KMS-11 (cell line): Measurements from ENCODE around the gene CDCA4.

Source experiments
- H2AFZ ChIP-seq: fragments of 200-600 bp; sonication (generic); 2 replicates; pipeline ENCODE4 v1.6.1; 2016; ENCODE audit warnings: antibody characterized with exemption, mixed run types, low read depth
- H3K27ac ChIP-seq: fragments of 200-600 bp; sonication (generic); 2 replicates; pipeline ENCODE4 v1.6.1; 2016; ENCODE audit warnings: mild to moderate bottlenecking, mixed run types
- H3K27me3 ChIP-seq: fragments of 200-600 bp; sonication (generic); 2 replicates; pipeline ENCODE4 v1.6.1; 2017; ENCODE audit warnings: mild to moderate bottlenecking, low read depth, mixed run types, moderate library complexity; ENCODE audit not compliant: insufficient read depth
- H3K36me3 ChIP-seq: fragments of 200-600 bp; sonication (generic); 2 replicates; pipeline ENCODE4 v1.6.1; 2017; ENCODE audit warnings: mild to moderate bottlenecking, mixed run types; ENCODE audit not compliant: insufficient read depth
- H3K4me1 ChIP-seq: fragments of 200-600 bp; sonication (generic); 2 replicates; pipeline ENCODE4 v1.6.1; 2016; ENCODE audit warnings: mild to moderate bottlenecking, low read depth, mixed run types; ENCODE audit not compliant: poor library complexity, severe bottlenecking
- H3K4me2 ChIP-seq: fragments of 200-600 bp; sonication (generic); 2 replicates; pipeline ENCODE4 v1.7.0; 2016; ENCODE audit warnings: mild to moderate bottlenecking, mixed run types
- H3K4me3 ChIP-seq: fragments of 200-600 bp; sonication (generic); IDR thresholded peaks from 2 replicates; pipeline ENCODE4 v1.6.1; 2017; ENCODE audit warnings: low read depth, low read length, mixed read lengths; ENCODE audit not compliant: insufficient read depth
- H3K79me2 ChIP-seq: fragments of 200-600 bp; sonication (generic); 2 replicates; pipeline ENCODE4 v1.6.1; 2016; ENCODE audit warnings: low read depth, mixed run types; ENCODE audit not compliant: insufficient read depth
- H3K9ac ChIP-seq: fragments of 200-600 bp; sonication (generic); 2 replicates; pipeline ENCODE4 v1.6.1; 2016; ENCODE audit warnings: mild to moderate bottlenecking, mixed run types
- H4K20me1 ChIP-seq: fragments of 200-600 bp; sonication (generic); 2 replicates; pipeline ENCODE4 v1.6.1; 2016; ENCODE audit warnings: mild to moderate bottlenecking, mixed run types; ENCODE audit not compliant: insufficient read depth
- TF ChIP-seq, protein P1 (sequence below): fragments of 200-600 bp; sonication (generic); conservative IDR thresholded peaks from 2 replicates; pipeline ENCODE4 v1.6.1; 2017; ENCODE audit warnings: low read depth, mild to moderate bottlenecking, antibody characterized with exemption, low read length, moderate library complexity, mixed read lengths

The CDCA4 gene

DNA sequence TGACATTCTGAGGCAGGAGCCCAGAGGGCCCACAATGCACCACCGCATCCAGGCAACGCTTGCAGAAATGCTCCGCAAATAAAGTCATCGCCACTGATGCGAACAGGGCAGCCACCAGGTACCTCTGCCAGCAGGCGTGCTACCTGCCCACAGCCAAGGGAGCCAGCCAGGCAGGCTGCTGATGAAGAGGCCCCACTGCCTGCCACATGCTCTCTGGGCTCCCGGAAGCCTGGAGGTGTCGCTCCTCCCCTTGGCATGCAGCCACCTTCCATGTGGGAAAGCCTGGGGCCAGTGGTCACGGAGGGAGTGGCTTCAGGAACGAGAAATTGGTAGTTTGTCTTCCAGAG, 29.6 kb upstream of the CDCA4 start:
- H3K36me3 ChIP-seq, result no peaks in the 10 kb centered on the region

DNA sequence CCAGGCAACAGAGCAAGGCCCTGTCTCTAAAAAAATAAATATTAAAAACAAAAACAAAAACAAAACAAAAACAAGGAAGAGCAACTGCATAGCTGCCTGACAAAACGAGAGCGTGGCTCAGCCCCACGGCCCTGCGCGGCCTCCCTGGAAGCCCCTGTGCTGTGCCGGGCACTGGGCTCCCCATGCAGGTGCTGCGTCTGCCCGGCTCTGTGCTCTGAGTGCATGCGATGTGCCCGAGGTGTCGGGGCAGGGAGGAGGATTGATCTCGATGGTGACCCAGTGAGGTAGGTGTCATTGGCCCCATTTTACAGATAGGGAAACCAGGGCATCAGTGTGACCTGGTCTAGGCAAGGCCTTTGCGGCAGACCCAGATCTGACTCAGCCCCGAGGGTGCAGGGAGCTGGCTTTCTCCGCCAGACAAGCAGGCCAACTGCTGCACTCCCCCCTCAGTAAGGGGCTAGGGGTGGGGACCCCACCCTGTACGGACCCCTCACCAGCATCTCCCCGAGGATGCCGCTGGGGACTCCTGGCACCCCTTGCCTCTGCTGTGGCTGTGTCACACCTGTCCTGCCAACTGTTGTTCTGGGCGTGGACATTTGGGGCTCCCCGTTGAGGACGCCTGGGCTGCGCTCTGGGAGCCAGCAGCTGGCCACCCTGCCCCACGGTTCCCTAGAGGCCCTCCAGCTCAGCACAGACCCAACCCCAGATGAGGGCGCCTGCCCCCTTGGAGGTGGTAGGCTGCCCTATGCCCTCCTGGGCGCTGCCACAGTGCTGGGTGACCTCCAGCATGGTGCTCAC, 29.1 kb upstream of the CDCA4 start:
- peaks cover 4% of the 10 kb centered on the region for H3K4me1 ChIP-seq
- H3K9ac ChIP-seq, result no peak overlapping the region
- H3K36me3 ChIP-seq, result no peaks in the 10 kb centered on the region
- H3K4me2 ChIP-seq, result no peak overlapping the region
- TF ChIP-seq, protein P1, sequence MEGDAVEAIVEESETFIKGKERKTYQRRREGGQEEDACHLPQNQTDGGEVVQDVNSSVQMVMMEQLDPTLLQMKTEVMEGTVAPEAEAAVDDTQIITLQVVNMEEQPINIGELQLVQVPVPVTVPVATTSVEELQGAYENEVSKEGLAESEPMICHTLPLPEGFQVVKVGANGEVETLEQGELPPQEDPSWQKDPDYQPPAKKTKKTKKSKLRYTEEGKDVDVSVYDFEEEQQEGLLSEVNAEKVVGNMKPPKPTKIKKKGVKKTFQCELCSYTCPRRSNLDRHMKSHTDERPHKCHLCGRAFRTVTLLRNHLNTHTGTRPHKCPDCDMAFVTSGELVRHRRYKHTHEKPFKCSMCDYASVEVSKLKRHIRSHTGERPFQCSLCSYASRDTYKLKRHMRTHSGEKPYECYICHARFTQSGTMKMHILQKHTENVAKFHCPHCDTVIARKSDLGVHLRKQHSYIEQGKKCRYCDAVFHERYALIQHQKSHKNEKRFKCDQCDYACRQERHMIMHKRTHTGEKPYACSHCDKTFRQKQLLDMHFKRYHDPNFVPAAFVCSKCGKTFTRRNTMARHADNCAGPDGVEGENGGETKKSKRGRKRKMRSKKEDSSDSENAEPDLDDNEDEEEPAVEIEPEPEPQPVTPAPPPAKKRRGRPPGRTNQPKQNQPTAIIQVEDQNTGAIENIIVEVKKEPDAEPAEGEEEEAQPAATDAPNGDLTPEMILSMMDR, result no peak
- H3K79me2 ChIP-seq, result no peaks in the 10 kb centered on the region
- no peak overlapping the region for H3K27ac ChIP-seq
- no peak overlapping the region for H2AFZ ChIP-seq
- no peaks in the 10 kb centered on the region for H4K20me1 ChIP-seq
- no peak overlapping the region for H3K4me3 ChIP-seq
- no peaks in the 10 kb centered on the region; the same call in 1 of the 2 replicates for H3K27me3 ChIP-seq

More for the DNA sequence above, 29.6 kb upstream of the CDCA4 start:
- Histone ChIP-seq H3K4me3 (no peak overlapping the region), H4K20me1 (no peaks in the 10 kb centered on the region), H3K27me3 (no peaks in the 10 kb centered on the region), H2AFZ (no peak overlapping the region), H3K9ac (no peak overlapping the region), H3K4me1 (peaks cover 1% of the 10 kb centered on the region), H3K27ac (no peak overlapping the region), H3K79me2 (no peaks in the 10 kb centered on the region), H3K4me2 (no peak overlapping the region)
- TF ChIP-seq, protein P1, result no peak

DNA sequence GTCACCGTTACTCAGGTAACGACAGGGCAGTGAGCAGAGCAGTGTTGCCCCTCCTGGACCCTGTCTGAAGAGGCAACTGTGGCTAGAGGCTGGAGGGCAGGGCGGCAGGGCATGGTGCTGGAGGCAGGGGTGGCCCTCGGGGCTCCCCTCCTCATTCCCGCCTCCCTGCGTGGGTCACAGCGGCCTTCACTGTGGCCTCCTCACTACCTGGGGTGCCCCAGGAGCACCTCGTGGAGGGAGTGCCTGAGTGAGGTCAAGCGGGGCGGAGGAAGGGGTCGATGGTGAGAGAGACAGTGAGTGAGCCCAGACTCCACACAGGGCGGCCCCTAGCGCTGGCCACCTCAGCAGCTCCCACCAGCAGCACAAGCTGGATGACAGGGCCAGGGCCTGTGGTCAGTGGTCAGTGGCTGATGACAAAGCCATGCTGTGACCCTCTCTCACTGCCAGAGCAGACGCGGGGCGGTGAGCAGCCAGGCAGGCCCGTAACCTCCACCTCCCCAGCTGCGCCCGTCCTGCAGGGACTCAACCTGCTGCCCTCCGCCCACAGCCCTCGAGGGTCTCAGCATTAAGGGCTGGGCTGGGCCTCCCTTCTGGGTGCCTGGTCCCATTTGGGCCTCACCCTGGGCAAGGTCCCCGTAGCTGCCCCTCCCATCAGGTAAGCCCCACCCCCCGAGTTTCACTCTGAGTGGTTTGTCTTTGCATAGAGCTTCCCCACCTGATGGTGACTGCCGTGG, 26.6 kb upstream of the CDCA4 start:
- peaks cover 4% of the 10 kb centered on the region for H3K4me1 ChIP-seq
- TF ChIP-seq, protein P1, result no peak
- no peak overlapping the region for H3K4me3 ChIP-seq
- no peak overlapping the region for H3K4me2 ChIP-seq
- H3K27ac ChIP-seq, result no peak overlapping the region
- H2AFZ ChIP-seq, result no peak overlapping the region
- no peaks in the 10 kb centered on the region for H4K20me1 ChIP-seq
- H3K9ac ChIP-seq, result no peak overlapping the region
- no peaks in the 10 kb centered on the region for H3K79me2 ChIP-seq
- H3K27me3 ChIP-seq, result no peaks in the 10 kb centered on the region; the same call in 1 of the 2 replicates
- H3K36me3 ChIP-seq, result no peaks in the 10 kb centered on the region

DNA sequence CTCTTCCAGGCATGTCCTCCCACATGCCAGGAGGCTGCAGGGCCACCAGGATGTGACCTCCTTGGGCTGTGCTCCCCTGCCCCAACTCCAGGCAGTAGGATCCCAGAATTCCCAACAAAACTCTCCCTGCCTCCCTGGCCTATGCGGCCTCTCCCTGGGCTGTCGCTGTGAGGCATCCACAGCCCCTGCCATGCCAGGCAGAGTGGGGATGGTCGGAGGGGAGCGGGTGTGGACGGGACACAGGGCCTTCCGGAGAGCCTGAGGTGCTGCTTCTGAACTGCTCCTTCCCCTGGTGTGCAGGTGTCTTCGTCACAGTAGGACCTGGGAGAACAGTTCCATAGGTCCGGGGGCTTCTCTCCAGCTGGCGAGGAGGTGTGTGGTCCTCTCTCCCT, 26.0 kb upstream of the CDCA4 start:
- H3K4me2 ChIP-seq, result no peak overlapping the region
- H3K9ac ChIP-seq, result no peak overlapping the region
- H3K4me3 ChIP-seq, result no peak overlapping the region
- no peak overlapping the region for H3K27ac ChIP-seq
- no peaks in the 10 kb centered on the region; the same call in 1 of the 2 replicates for H3K27me3 ChIP-seq
- H3K79me2 ChIP-seq, result no peaks in the 10 kb centered on the region
- peaks cover 4% of the 10 kb centered on the region for H3K4me1 ChIP-seq
- TF ChIP-seq, protein P1, result no peak
- H3K36me3 ChIP-seq, result no peaks in the 10 kb centered on the region
- H2AFZ ChIP-seq, result no peak overlapping the region
- no peaks in the 10 kb centered on the region for H4K20me1 ChIP-seq
